Common myeloid progenitor, CD34-positive (primary cell): ENCODE measurements around the gene VRK1.
A peak's percentile ranks its signal among the peaks of the same experiment; 100 is the strongest.

ENCODE experiments used
- CTCF ChIA-PET: fragments of 350-600 bp; sonication (Branson Sonifier 250); formaldehyde crosslinking; loops from one replicate; lab custom pipeline; 2021; ENCODE audit warnings: antibody characterized with exemption; lab: Charles Lee
- POLR2A ChIA-PET: fragments of 350-600 bp; sonication (Branson Sonifier 250); formaldehyde crosslinking; loops from one replicate; lab custom pipeline; 2021; ENCODE audit warnings: antibody characterized with exemption; lab: Charles Lee
- DNase-seq, 3 donors: peaks; one replicate each; pipeline versions ENCODE4 v3.0.0 to v3.0.0-alpha.2; 2013
- H3K27ac ChIP-seq, 2 experiments: 1 replicate in 1 of 2; 2 replicates in 1 of 2; pipeline ENCODE4 v1.7.0; 2013; ENCODE audit warnings: inconsistent platforms in 2 of 2, low read length in 2 of 2, mild to moderate bottlenecking in 2 of 2, low read depth in 1 of 2, moderate library complexity in 1 of 2; ENCODE audit not compliant: severe bottlenecking in 2 of 2, insufficient read depth in 1 of 2, poor library complexity in 1 of 2
- H3K27me3 ChIP-seq, 5 experiments: replicated peaks in 2 of 5; 1 replicate in 3 of 5; 2 replicates in 2 of 5; pipeline versions ENCODE4 v1.6.1 to v1.7.0; 2013; ENCODE audit warnings: low read length in 4 of 5, mild to moderate bottlenecking in 2 of 5, moderate library complexity in 2 of 5, inconsistent platforms in 1 of 5; ENCODE audit not compliant: insufficient read depth in 5 of 5, control insufficient read depth in 4 of 5
- H3K36me3 ChIP-seq, 4 experiments: 1 replicate in 2 of 4; 2 replicates in 2 of 4; pipeline versions ENCODE4 v1.6.1 to v1.7.0; 2013; ENCODE audit warnings: low read length in 3 of 4, control low read depth in 1 of 4, mild to moderate bottlenecking in 1 of 4; ENCODE audit not compliant: control insufficient read depth in 4 of 4, insufficient read depth in 4 of 4
- H3K4me1 ChIP-seq, 4 experiments: 1 replicate in 3 of 4; 2 replicates in 1 of 4; pipeline versions ENCODE4 v1.6.1 to v1.7.1; 2013; ENCODE audit warnings: low read length in 3 of 4, mild to moderate bottlenecking in 3 of 4, control low read depth in 1 of 4, inconsistent platforms in 1 of 4, moderate library complexity in 1 of 4; ENCODE audit not compliant: control insufficient read depth in 4 of 4, insufficient read depth in 4 of 4; ENCODE audit errors: control extremely low read depth in 1 of 4
- H3K4me3 ChIP-seq, 7 experiments: 1 replicate in 4 of 7; 2 replicates in 3 of 7; pipeline versions ENCODE4 v1.5.1 to v1.7.0; 2013; ENCODE audit warnings: mild to moderate bottlenecking in 7 of 7, low read length in 6 of 7, moderate library complexity in 6 of 7, inconsistent platforms in 2 of 7, low read depth in 2 of 7, control low read depth in 1 of 7; ENCODE audit not compliant: insufficient read depth in 4 of 7, control insufficient read depth in 1 of 7; ENCODE audit errors: extremely low read depth in 1 of 7
- H3K9me3 ChIP-seq, 5 experiments: 1 replicate in 4 of 5; 2 replicates in 1 of 5; pipeline versions ENCODE4 v1.6.1 to v1.7.1; 2013; ENCODE audit warnings: low read length in 4 of 5, mild to moderate bottlenecking in 2 of 5, inconsistent platforms in 1 of 5, low read depth in 1 of 5, moderate library complexity in 1 of 5; ENCODE audit not compliant: control insufficient read depth in 4 of 5, insufficient read depth in 2 of 5; ENCODE audit errors: control extremely low read depth in 1 of 5
- WGBS: methylation state at CpG from one replicate; pipeline ENCODE4 v1.1.5; 2013; ENCODE audit not compliant: insufficient coverage; 5-methylcytosine and 5-hydroxymethylcytosine counted together

The VRK1 gene

GRCh38 chr14:96798956-96799355, 1.8 kb downstream of the VRK1 start:
- DNase-seq = no peak
- ChIA-PET POLR2A (no interaction called here), CTCF (interaction anchor here (0.9 to 1.8 kb wide), 3 partner anchors 9 to 54 kb away, joined by 3 to 6 read pairs (median 5); no protein-coding TSS in a partner anchor)
- Histone ChIP-seq H3K4me1 (peaks cover 7 to 21% (median 13%) of the 10 kb centered on the region in 4 experiments), H3K27ac (peak overlapping the region in 1 of 2 experiments; percentile 3), H3K36me3 (no peaks in the 10 kb centered on the region), H3K4me3 (peak overlapping the region in 2 of 7 experiments; percentile 73 to 89), H3K27me3 (peaks cover 0 to 8% (median 0%) of the 10 kb centered on the region in 5 experiments), H3K9me3 (no peaks in the 10 kb centered on the region)
- WGBS = 100% methylated on average over 1 of the region's 1 CpG

- Histone ChIP-seq H3K9me3 (no peaks in the 10 kb centered on the region), H3K27me3 (peaks cover 0 to 4% (median 0%) of the 10 kb centered on the region in 5 experiments), H3K36me3 (no peaks in the 10 kb centered on the region), H3K4me1 (peaks cover 7 to 21% (median 13%) of the 10 kb centered on the region in 4 experiments), H3K27ac (no peak overlapping the region), H3K4me3 (no peak overlapping the region)
- WGBS = 97% methylated on average over 3 of the region's 7 CpGs
- POLR2A ChIA-PET = no interaction called here
- DNase-seq = no peak
- CTCF ChIA-PET = interaction anchor here (0.9 to 1.8 kb wide), 3 partner anchors 9 to 53 kb away, joined by 3 to 6 read pairs (median 5); no protein-coding TSS in a partner anchor
Observed at GRCh38 chr14:96799489-96800054, 2.4 kb downstream of the VRK1 start.

GRCh38 chr14:96801931-96802330, 4.7 kb downstream of the VRK1 start:
- no CpG with 5 or more reads among the region's 5 CpGs for WGBS
- Histone ChIP-seq H3K27me3 (no peaks in the 10 kb centered on the region), H3K4me1 (peaks cover 7 to 18% (median 13%) of the 10 kb centered on the region in 4 experiments), H3K27ac (no peak overlapping the region), H3K4me3 (no peak overlapping the region), H3K9me3 (no peaks in the 10 kb centered on the region), H3K36me3 (peaks cover 0 to 8% (median 0%) of the 10 kb centered on the region in 4 experiments)
- ChIA-PET CTCF (interaction anchor here (0.6 to 1.4 kb wide), 2 partner anchors 8 to 46 kb away, joined by 3 to 4 read pairs; no protein-coding TSS in a partner anchor), POLR2A (no interaction called here)
- DNase-seq = no peak

GRCh38 chr14:96802963-96803362, 5.8 kb downstream of the VRK1 start:
- H3K9me3 ChIP-seq = no peaks in the 10 kb centered on the region
- no peaks in the 10 kb centered on the region for H3K27me3 ChIP-seq
- ChIA-PET CTCF (no interaction called here), POLR2A (no interaction called here)
- 100% methylated on average over 3 of the region's 5 CpGs for WGBS
- DNase-seq = no peak
- peaks cover 0 to 8% (median 0%) of the 10 kb centered on the region in 4 experiments for H3K36me3 ChIP-seq
- peaks cover 5 to 12% (median 10%) of the 10 kb centered on the region in 4 experiments for H3K4me1 ChIP-seq
- no peak overlapping the region for H3K4me3 ChIP-seq
- no peak overlapping the region for H3K27ac ChIP-seq

- H3K27ac ChIP-seq = no peak overlapping the region
- CTCF ChIA-PET = no interaction called here
- no peaks in the 10 kb centered on the region for H3K9me3 ChIP-seq
- H3K36me3 ChIP-seq = peaks cover 0 to 8% (median 1%) of the 10 kb centered on the region in 4 experiments
- POLR2A ChIA-PET = no interaction called here
- H3K27me3 ChIP-seq = no peaks in the 10 kb centered on the region
- no peak for DNase-seq
- peaks cover 0 to 2% (median under 1%) of the 10 kb centered on the region in 4 experiments for H3K4me1 ChIP-seq
- 100% methylated on average over 1 of the region's 2 CpGs for WGBS
- H3K4me3 ChIP-seq = no peak overlapping the region
Observed at GRCh38 chr14:96803958-96804357, 6.8 kb downstream of the VRK1 start.

- Histone ChIP-seq H3K27ac (no peak overlapping the region), H3K9me3 (no peaks in the 10 kb centered on the region), H3K4me3 (no peak overlapping the region), H3K27me3 (no peaks in the 10 kb centered on the region), H3K36me3 (peaks cover 0 to 8% (median 2%) of the 10 kb centered on the region in 4 experiments), H3K4me1 (no peaks in the 10 kb centered on the region)
- 100% methylated on average over 4 of the region's 5 CpGs for WGBS
- DNase-seq = no peak
- ChIA-PET POLR2A (no interaction called here), CTCF (no interaction called here)
Observed at GRCh38 chr14:96804895-96805294, 7.7 kb downstream of the VRK1 start.

- DNase-seq = no peak
- Histone ChIP-seq H3K27me3 (no peaks in the 10 kb centered on the region), H3K4me1 (no peaks in the 10 kb centered on the region), H3K27ac (no peak overlapping the region), H3K4me3 (no peak overlapping the region), H3K36me3 (peaks cover 0 to 8% (median 2%) of the 10 kb centered on the region in 4 experiments), H3K9me3 (no peaks in the 10 kb centered on the region)
- WGBS = 100% methylated on average over 4 of the region's 4 CpGs
- CTCF ChIA-PET = no interaction called here
- POLR2A ChIA-PET = no interaction called here
Observed at GRCh38 chr14:96805956-96806355, 8.8 kb downstream of the VRK1 start.
